Fibroblast of skin of left quadriceps (primary cell): ENCODE measurements around the gene IGFBP5.

Experiments used
- DNase-seq, 2 experiments: peaks; one replicate each; pipeline ENCODE4 v3.0.0-alpha.2; 2013; ENCODE audit warnings: low read depth in 2 of 2

The IGFBP5 gene

DNA sequence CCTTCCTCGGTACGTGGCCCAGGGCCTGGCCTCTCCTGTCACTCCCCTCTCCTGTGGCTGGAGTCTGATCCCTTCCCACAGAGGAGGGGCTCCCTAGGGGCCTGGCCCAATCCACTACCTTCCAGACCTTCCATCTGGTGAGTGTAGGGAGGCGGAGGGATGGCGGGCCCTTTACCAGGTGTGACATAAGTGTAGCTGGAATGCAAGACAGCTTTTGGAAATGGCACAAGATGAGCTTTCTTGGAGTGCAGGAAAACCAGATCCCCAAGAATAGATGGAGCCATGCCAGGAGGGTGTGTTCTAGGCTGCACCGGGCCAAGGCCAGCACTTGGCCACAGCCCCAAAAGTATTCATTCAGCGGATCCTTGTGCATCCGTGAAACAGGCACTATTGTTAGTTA, 30.1 kb downstream of the IGFBP5 start:
- no peak for DNase-seq

DNA sequence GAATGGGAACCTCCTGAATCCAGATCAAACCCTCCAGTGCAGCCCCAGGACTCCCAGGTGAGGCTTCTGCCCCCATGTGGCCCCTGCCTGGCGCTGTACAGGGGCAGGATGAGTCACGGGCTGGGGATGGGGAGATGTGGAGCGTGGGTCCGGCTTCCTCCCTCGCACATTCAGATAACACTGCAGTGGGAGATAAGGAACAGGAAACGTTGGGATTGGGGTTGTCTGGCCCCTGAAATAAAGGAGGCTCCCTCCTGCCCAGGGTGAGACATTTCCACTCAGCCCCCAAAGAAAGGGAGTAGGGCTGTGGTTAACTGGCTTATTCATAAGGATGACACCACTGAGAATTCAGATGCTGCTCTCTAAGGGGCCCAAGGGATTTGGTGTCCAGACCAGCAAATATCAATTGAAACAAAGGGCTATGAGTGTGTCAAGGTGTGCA, 30.7 kb downstream of the IGFBP5 start:
- no peak for DNase-seq

DNA sequence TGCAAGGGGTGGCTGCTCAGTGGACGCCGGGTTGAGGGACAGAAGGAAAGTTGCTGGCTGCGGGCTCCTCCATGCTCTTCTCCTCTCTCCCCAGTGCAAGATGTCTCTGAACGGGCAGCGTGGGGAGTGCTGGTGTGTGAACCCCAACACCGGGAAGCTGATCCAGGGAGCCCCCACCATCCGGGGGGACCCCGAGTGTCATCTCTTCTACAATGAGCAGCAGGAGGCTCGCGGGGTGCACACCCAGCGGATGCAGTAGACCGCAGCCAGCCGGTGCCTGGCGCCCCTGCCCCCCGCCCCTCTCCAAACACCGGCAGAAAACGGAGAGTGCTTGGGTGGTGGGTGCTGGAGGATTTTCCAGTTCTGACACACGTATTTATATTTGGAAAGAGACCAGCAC, 31.5 kb downstream of the IGFBP5 start:
- no peak for DNase-seq

DNA sequence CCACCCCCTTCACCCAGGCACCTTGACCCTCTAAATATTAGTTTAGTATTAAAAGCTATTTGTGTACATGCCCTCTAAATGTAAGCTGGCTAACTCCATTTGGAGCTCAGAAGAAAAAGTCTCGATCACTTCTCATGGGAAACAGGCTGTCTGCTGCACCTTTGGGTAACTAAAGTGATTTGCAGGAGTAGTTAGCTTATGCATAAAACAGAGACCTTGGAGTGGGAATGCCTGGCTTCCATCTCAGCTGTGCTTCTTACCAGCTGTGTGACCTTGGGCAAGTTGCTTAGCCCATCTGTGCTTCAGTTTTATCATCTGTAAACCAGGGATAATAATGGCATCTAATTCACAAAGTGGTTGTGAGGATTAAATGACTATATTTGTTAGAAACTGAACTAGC, 32.2 kb downstream of the IGFBP5 start:
- no peak for DNase-seq

GRCh38 chr2:216661639-216662375, 33.5 kb downstream of the IGFBP5 start:
- no peak for DNase-seq

DNA sequence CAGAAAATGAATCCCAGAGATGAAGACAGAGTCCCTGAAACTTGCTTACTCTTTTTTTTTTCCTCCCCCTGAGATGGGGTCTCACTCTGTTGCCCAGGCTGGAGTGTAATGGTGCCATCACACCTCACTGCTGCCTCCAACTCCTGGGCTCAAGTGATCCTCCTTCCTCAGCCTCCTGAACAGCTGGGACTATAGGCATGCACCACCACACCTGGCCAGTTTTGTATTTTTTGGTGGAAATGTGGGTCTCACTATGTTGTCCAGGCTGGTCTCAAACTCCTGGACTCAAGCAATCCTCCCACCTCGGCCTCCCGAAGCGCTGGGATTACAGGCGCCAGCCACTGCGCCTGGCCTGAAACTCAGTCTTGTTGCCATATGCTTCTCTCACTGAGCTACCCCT, 34.3 kb downstream of the IGFBP5 start:
- DNase-seq = no peak

GRCh38 chr2:216660496-216660895, 34.9 kb downstream of the IGFBP5 start:
- DNase-seq = no peak

DNA sequence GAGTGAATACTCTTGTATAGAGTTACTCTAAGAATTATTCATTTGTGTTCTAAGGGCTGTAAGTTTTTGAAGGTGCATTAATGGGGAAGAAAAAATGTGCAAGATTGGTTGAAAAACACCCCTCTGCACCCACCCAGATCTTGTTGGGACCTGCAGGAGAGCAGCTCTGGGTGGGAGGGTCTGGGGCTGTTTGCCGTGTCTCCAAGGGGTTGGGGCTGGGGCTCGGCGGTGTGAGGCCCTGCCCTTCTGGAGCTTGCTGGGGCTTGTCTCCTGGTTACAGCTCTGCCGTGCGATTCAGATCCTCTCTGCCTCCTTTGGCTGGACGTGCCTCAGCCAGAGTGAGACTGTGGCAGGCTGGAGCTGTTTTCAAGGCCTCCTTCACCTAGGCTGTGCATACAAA, 36.1 kb downstream of the IGFBP5 start:
- no peak for DNase-seq

DNA sequence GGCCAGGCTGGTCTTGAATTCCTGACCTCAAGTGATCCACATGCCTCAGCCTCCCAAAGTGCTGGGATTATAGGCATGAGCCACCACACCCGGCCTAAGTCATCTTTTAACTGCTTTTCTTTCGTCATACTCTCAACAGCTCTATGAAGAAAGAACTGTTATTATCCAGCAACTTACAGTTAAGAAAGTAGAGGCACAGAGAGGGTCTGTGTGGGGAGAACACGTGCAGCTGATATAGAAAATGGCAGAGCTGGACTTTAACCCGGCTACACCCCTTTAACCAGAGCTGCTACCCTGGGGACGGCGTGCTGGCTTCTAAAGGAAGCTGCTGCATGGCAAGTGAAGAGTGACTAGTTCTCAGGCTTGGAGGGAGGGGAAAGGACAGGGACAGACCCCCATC, 36.6 kb downstream of the IGFBP5 start:
- no peak for DNase-seq

DNA sequence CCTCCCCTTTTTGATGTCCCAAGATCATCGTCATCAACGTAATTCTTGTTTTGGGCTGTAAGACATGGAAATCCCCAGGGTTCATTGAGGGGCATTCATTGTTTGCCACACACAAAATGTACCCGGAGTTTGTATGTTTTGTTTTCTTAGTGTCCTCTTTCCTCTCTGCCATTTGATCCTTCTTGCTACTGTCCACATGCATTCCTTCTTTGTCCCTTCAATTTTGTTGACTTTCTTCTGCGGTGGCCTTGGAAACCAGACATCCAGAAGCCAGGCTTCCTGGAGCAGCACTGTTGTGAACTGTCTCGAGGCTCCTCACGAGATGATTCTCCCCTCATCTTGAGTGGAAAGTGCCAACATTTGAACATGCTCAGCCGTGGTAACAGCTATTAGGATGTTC, 37.4 kb downstream of the IGFBP5 start:
- DNase-seq = no peak

GRCh38 chr2:216657086-216657855, 38.1 kb downstream of the IGFBP5 start:
- DNase-seq = no peak

DNA sequence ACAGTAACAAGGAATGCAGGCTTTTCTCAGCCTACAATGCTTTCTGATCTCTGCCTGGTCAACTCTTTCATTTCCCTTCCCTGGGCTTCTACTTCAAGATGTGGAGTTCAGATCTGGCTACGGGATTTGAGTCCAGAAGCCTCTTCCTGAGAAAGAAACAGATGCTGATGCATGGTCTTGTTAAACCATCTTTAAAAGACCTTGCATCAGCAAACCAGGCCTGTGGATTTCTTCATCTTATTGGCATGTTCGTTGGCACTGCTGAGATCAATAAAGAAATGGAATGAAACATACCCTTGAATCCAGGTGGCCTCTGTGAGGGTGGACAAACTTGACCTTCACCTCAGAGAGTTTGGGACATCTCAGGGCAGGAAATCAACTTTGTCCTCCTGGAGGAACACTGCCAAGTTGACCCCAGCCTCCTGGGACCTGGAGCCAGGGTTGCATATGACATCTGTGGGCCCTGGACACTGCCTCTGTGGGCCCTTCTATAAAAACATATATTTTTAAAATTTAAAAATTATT, 40.8 kb downstream of the IGFBP5 start:
- DNase-seq = no peak

DNA sequence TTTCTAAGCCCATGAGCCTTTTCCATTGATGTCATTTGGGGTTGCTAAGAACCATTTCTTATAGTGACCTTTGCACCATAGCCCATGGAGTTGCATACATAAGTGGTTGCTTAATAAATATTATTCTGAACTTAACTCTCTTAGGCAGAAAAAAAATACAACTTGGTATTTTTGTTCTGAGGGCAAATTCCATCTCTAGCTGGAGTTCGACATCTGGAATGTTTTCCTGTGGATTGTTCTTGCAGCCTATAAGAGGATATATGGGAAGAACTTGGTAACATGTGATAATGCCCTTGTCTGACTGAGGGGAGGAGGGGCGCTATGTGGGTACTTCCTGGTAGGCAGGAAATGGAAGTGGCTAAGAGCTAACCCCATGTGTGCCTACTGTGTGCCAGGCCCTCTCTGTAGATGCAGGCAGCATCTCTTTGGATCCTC, 41.4 kb downstream of the IGFBP5 start:
- DNase-seq = no peak

DNA sequence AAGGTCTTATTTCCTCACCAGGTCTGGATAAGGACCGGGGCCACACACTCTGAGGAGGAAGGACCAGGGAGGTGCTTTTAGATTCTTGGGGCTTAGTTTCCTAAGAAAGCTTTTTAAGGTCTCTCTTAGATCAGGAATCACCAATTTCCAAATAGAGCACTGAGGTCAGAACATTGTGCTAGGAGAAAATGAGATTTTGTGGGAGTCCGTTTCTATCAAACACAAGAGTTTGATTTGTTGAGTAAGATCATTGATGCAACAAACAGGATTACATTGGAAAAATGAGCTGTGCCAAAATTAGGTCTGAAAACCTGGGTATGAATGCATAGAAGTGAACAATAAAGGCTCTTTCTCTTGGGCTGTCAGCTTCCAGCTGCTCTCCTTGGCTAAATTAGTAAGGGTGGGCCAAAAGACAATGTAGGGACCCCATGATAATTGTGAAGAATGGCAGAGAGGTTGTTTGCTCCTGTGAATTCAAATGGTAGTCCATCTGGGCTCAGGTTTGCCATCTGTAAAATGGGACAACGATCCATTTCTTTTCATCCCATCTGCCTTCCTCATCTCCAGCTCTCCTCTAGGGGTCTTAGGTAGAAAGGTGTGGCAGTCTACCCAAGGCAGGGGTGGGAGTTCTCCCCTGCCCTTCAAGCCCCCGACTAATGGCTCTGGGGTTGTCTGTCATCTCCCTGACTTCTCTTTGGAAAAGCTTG, 42.1 kb downstream of the IGFBP5 start:
- no peak for DNase-seq

DNA sequence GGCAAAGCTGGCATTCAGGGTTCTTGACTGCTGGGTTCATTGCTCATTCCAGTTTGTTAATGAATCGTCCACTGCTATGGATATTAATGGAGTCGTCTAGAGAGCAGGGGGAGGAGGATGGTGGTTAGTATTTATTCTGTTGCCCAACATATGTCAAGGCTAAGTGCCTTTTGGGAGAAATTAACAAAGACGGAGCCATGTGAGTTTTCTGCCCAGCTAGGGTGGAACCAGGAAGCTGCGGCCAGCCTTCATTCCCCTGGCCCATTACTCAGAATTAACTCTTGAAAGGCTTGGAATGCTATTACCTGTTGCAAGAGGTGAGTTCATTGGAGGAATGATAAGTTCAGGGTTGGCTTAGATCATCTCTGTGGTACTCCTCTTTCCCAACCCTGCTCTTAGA, 42.8 kb downstream of the IGFBP5 start:
- no peak for DNase-seq

DNA sequence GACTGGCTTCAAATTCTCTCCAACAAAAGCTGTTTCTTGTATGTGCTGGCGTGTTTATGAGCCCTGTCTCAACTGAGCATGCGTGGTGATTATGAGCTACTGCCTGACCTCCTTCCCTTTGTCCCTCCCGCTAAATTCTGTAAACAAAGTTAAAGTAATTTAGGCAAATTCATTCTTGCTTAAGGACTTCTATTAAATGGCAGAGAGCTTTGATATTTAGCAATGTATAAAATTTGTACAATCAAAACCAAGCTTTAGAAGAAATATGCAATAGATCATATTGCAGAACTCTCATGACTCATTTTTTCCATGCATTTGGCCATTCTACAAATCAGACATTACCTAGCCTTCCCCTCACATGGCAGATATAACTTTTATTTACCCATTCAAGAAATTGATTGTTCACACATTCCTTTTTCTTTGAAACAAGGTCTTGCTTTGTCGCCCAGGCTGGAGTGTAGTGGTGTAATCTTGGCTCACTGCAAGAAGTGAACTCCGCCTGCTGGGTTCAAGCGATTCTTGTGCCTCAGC, 43.9 kb downstream of the IGFBP5 start:
- peak; percentile 56 to 57 for DNase-seq

DNA sequence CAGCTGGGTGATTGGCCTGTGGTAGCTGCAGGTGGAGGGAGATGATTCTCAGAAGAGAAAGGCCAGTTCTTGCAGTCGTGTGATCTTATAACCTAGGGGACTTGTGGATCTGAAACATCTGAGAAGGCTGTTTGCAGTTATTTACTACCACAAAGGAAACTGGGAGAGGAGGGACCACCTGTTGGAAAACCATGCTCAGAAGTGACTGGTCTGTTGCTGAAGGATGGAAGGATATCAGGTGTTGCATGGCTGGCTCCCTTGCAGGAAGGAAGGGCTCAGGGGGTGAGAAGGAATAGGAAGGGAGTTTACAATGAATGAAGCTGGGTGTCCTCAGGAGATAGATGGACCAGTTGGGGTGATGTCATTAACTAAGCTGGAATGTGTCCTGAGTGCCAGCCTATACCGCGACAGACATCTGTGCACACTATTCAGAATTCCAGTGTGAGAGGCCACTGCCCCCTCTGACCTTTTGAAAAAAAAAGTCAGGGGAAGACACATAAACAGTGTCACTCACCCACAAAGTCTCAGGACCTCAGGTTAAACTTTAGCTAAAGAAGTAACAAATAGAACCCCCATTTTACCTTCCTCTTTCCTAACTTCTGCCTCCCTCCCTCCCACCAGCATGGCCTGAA, 44.6 kb downstream of the IGFBP5 start:
- DNase-seq = no peak

DNA sequence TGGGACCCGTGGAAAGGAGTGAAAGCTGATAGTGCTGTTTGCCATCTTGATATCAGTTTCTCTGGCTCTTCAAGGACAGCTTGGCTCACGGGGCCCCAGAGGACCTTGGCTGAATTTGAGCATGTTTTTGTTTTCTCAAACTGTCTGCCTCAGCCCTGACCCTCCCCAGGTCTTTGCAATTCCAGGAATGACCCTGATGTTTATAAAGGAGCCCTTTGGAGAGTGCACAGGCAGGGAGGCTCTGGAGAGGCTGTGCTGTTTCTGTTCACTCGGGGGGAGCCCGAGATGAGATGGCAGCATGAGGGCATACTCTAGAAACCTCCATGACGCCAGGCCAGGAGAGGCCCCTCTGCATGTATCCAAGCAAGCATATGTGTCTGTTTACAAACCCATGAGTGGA, 45.8 kb downstream of the IGFBP5 start:
- no peak for DNase-seq

- no peak for DNase-seq
Measured at GRCh38 chr2:216648105-216648504, 47.2 kb downstream of the IGFBP5 start.

DNA sequence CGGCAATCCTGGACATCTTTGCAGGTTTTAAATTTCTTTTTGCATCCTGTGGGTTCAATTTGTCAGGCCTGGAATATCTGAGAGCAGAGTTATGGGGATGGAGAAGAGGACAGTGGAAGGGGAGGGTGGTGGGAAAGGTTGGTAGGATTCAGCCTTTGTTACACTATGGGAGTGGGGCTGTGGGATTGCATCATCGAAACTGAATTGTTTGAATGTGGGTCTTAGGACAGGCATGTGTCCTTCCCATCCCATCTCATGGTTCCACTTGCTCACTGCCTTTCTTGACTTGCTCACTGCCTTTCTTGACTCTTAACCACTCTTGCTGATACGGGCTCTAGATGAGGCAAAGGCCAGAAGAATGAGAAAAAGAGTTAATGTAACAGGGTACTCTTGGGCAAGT, 49.2 kb downstream of the IGFBP5 start:
- DNase-seq = no peak

GRCh38 chr2:216645636-216645950, 49.8 kb downstream of the IGFBP5 start:
- DNase-seq = no peak
